T-helper 1 cell treated with Interleukin-12 subunit alpha and Interleukin-12 subunit beta and Interleukin-4 antibody, amounts not matched to agents 30 ng/mL and 1 ng/mL, for 36 hours (primary cell): Measurements from ENCODE around the gene COL4A5. TPM values are rescaled to one million over a fixed set of nuclear protein-coding genes. Genes with fewer than 3 reads are reported as not detected.
"Not testable (repeated sequence)": the region's sequence is repeated elsewhere in the genome, so short reads cannot be mapped to it uniquely, and the experiment has no call there.

ENCODE experiments used
- intact Hi-C: fragments of 100-400 bp; cut with micrococcal nuclease; formaldehyde crosslinking; loops from one replicate; pipeline ENCODE4 v1.15.1; 2024
- total RNA-seq: library from RNA; stranded (reverse); gene quantifications from 2 replicates; pipeline ENCODE4 v1.2.3, GENCODE V29; 2022

The COL4A5 gene
- not detected in 2 replicates for total RNA-seq

GRCh38 chrX:108439426-108439942 lies at the start of gene COL4A5:
Gene COL4A5, plus strand, starts transcription at chrX:108439838. Its CDS starts 288 bp downstream, at chrX:108440126.
- intact Hi-C loops = no loop called here

GRCh38 chrX:108390976-108391717 lies 48.5 kb upstream of the COL4A5 start:
- intact Hi-C loops = not testable (repeated sequence)

DNA sequence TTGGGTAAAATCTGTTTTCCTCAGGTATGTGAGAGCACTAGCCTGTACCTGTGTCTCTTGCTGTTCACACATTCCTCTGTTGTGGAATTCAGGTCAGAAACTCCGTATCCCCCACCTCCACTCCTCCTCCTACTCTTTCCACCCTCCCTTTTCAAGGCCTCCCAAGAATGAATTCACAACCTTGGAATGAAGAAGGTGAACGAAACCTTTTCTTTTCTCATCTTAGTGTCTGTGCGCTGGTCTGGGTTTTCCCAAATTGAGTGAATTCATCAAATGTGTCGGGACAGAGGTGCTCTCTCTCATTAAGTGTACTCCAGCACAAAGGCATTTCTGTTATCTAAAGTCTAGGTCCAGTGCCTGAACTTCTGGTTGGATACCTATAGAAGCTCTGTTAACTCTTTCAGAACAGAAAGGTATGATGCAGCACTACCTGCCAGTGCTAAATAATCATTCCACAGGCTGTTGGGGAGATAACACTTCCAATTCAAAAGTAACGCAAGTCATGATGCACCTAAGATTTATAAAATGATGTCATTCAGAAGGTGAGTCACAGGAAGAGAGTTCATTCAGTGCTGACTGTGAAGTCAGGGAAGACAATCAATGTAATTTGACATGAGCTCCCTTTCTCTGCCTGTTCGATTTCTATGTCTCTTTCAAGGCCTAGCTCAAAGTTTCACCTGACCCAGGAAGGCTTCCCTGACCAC lies 43.3 kb upstream of the COL4A5 start:
- intact Hi-C loops = no loop called here

DNA sequence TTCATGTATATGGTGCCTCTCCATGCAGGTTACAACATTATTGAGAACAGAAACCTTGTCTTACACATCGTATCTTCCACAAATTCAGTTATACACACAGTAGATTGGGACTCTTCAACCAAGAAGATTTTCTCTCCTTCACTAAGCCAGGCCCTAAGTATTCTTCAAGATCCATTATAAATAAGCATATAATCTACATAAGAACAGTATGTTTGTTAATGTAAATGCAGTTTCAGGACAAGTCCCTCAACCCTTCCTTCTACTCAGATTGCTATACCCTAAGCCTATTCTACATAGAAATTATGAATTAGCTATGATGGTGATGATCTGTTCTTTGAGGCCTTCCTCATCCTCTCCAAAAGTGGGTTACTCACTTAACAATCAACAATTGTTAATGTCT lies 42.7 kb upstream of the COL4A5 start:
- intact Hi-C loops = no loop called here

DNA sequence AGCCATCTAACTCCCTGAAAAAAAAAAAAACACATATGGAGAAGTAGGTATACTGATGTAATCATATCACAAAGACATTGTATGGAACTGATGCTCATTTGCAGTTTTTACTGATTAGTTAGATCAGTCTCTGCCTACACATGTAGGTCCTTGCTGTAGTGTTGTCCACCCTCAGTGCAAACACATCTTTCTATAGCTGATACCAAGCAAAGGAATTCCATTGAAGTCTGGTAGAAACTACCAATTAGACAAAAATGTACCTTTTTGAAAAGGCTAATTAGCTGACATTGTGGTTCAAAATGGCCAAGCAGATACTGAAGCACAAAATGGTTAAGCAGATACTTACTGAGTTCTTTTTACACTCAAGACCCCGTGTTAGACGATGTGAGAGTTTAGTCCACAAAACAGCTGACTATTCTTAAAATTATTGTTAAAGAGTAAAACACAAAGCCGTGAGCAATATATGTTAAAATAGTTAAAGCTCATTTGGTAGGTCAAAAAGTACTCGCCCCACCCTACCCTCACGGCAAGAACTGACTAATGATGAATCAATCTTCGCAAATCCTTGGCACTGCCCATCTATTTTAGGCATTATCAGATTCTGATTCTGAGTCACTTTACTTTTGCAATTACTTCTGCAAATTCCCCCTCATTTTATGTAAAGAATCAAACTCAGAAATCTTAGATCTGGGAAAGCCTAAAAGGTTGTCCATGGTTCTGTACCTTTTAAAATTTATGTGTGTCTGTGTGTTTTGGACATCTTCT lies 41.8 kb upstream of the COL4A5 start:
- intact Hi-C loops = no loop called here

- intact Hi-C loops = no loop called here
Measured at GRCh38 chrX:108399418-108400165, 40.0 kb upstream of the COL4A5 start.

DNA sequence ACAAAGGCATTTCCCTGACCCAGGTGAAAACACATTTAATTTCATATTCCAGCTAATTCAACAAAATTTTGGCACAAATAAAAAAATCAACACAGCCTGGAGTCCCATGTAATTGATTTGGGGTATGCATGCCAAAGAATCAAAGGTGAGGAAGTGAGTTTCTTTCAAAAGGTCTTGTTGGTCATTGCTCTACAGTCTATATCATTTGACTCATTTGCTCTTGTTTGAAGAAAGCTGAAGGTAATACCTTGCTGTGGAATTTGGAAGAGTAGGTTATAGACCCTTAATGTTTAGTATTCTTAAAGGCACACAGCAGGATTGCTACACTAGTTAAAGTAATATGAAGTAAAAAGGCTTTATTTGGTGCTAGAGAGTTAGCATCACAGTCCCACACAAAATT lies 26.9 kb upstream of the COL4A5 start:
- intact Hi-C loops = no loop called here

GRCh38 chrX:108415146-108415545 lies 24.5 kb upstream of the COL4A5 start:
- intact Hi-C loops = no loop called here

GRCh38 chrX:108415891-108416290 lies 23.7 kb upstream of the COL4A5 start:
- intact Hi-C loops = no loop called here

DNA sequence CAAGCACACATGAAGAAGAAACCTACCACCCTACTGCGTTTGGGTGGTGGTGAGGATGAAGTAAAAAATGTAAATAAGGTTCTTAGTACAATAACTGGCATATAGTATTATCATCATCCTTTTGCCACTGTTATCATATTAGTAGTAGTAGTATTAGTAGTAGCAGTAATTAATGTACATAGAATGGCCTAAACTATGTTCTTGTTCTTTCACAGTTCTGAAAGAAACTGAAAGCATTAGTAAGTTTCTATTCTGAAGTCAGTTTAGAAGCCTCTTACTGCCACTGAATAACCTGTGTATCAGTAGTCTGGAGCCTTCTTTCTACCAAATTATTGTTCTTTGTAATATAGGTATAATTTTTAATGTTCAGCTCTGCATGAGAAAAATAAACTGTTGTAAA lies 22.4 kb upstream of the COL4A5 start:
- intact Hi-C loops = no loop called here

DNA sequence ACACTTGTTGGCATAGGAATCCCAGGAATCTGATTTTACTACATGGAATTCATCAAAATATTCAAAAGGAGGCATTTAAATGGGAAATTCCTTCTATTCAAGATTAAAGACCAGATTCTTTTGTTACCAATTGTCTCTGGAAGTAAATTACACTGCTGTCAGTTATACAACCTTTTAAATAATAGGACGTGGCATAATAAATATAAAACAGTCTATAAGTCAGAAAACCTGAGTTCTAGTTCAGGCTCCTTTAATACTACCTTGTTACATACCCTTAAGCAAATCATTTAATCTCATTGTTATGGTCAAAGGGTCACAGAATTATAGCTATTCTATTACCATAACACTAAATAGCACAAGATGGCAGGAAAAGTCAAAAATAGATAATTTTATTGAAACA lies 20.2 kb upstream of the COL4A5 start:
- intact Hi-C loops = no loop called here

- intact Hi-C loops = no loop called here
Measured at GRCh38 chrX:108420481-108420880, 19.2 kb upstream of the COL4A5 start.

GRCh38 chrX:108426262-108426661 lies 13.4 kb upstream of the COL4A5 start:
- intact Hi-C loops = no loop called here

DNA sequence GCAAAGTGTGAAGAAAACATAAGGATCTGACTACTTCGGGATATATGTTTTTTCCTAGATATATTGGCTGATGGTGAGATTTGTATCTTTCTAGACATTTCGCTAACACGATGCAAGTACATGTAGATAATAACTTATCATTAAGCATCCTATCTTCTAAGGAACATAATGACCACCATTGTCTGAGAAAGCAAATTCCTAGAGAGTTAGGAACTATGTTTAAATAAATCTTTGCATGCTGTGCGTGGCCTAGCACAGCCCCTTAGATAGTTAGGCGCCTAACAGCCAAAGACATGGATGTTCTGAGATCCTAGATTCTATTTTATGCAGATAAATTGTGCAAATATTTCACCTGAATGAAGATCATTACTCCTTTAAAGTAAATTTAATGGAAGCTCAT lies 4.4 kb upstream of the COL4A5 start:
- intact Hi-C loops = no loop called here

- intact Hi-C loops = no loop called here
Measured at GRCh38 chrX:108437349-108438109, 2.1 kb upstream of the COL4A5 start.

DNA sequence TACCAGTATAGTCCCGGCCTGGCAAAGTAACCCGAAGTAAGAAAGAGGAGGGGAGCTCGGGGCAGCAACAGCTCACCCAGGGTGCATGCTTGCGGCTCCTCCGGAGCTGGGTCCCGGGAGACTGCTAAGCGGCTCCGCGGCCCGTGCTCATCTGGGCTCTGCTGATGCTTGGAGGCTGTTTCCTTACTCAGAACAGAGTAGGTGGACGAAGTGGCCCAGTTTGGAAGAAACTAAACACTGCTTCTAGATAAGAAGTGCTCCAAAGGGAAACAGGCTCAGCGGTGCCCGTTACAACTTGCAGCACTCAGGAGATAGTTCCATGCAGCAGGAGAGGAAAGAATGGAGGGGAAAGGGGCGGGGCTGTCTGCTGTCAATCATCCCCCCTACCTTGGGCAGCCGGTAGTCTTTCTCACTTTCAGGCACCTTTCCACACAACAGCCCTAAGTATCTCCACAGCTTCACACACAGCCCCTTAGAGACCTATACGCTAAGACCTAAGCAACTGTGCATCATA lies 1.5 kb upstream of the COL4A5 start, which contains the start of gene COL4A6:
Gene COL4A6 (minus strand): TSS at position 313 of the 514 bp plus-strand sequence. CDS start 226 bp downstream, at position 87.
- intact Hi-C loops = no loop called here

DNA sequence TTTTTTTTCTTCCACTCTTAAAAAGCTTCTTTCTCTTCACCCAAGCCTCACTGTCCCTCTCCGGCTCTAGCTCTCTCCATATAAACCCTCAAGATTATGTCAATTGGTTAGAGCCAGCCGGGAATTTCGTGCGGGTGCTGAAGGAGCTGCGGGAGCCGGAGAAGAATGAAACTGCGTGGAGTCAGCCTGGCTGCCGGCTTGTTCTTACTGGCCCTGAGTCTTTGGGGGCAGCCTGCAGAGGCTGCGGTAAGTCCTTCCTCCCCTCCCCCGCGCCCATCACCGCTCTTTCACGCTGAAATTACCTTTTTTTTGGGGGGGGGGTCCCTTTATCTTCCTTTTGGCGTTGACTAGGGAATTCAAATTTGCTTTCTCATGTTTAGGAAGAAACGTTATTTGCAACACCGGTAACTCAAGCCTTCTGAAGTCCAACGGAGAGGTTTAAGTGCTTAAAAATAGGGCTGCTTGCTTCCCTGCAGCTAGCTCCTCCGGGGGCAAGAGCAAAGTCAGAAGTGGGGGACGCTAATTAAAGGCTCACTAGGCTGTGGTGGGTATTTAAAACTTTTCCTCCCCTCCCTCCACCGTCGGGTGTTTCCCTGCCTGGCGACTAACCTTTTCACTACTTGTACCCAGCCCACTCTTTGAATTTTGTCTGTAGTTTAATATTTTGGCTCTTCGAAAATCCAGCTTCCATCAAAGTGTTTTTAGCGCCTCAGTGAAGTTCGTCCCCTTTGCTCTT lies 491 bp downstream of the COL4A5 start:
- intact Hi-C loops = no loop called here

- intact Hi-C loops = no loop called here
Measured at GRCh38 chrX:108442901-108443464, 3.3 kb downstream of the COL4A5 start.

DNA sequence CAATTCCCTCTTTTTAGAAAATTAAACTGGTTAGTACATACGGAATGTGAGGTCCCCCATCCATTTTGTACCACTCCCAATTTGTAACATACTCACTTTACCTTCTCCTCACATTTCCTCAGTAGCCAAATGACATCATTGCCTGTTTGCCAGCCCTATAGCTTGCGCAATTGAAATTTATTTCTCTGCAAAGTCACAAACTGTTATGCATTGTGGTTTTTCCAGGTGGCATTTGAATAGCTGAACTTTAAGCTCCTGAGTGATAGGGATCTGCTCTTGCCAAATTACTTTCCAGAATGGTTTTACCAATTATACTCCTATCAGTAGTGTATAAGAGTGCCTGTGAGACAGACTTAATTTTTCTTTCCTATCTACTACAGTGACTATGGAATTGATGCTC lies 7.7 kb downstream of the COL4A5 start:
- intact Hi-C loops = no loop called here
